Panc1 (cell line): Measurements from ENCODE around the gene NOLC1.
A peak's percentile ranks its signal among the peaks of the same experiment; 100 is the strongest.

Source experiments
- CTCF ChIP-seq: fragments of 450-650 bp; IDR thresholded peaks from 2 replicates; pipeline ENCODE4 v1.5.1; 2017; ENCODE audit warnings: mild to moderate bottlenecking
- POLR2AphosphoS5 ChIP-seq: IDR thresholded peaks from 2 replicates; pipeline ENCODE4 v1.6.1; 2012; ENCODE audit warnings: mild to moderate bottlenecking, low read depth, low read length, moderate library complexity
- SIN3A ChIP-seq: IDR thresholded peaks from 2 replicates; pipeline ENCODE4 v1.6.1; 2012; ENCODE audit warnings: low read depth, mild to moderate bottlenecking, low read length, moderate library complexity, borderline replicate concordance; ENCODE audit not compliant: insufficient read depth
- TCF7L2 ChIP-seq: IDR thresholded peaks from 2 replicates; pipeline ENCODE4 v1.6.1; 2011; ENCODE audit warnings: mild to moderate bottlenecking, low read depth, low read length, inconsistent platforms
- TF ChIP-seq, protein P1 (sequence below), 2 experiments: IDR thresholded peaks; 2 replicates each; pipeline ENCODE4 v1.6.1; 2011 to 2012; ENCODE audit warnings: low read depth in 2 of 2, control low read depth in 1 of 2, low read length in 1 of 2, mild to moderate bottlenecking in 1 of 2, moderate library complexity in 1 of 2; ENCODE audit not compliant: insufficient read depth in 1 of 2

GRCh38 chr10:102151774-102152544 is at the start of gene NOLC1:
- TF ChIP-seq CTCF (no peak), POLR2AphosphoS5 (peak; percentile 99), TCF7L2 (peak; percentile 49), SIN3A (peak; percentile 95)
- TF ChIP-seq, protein P1, sequence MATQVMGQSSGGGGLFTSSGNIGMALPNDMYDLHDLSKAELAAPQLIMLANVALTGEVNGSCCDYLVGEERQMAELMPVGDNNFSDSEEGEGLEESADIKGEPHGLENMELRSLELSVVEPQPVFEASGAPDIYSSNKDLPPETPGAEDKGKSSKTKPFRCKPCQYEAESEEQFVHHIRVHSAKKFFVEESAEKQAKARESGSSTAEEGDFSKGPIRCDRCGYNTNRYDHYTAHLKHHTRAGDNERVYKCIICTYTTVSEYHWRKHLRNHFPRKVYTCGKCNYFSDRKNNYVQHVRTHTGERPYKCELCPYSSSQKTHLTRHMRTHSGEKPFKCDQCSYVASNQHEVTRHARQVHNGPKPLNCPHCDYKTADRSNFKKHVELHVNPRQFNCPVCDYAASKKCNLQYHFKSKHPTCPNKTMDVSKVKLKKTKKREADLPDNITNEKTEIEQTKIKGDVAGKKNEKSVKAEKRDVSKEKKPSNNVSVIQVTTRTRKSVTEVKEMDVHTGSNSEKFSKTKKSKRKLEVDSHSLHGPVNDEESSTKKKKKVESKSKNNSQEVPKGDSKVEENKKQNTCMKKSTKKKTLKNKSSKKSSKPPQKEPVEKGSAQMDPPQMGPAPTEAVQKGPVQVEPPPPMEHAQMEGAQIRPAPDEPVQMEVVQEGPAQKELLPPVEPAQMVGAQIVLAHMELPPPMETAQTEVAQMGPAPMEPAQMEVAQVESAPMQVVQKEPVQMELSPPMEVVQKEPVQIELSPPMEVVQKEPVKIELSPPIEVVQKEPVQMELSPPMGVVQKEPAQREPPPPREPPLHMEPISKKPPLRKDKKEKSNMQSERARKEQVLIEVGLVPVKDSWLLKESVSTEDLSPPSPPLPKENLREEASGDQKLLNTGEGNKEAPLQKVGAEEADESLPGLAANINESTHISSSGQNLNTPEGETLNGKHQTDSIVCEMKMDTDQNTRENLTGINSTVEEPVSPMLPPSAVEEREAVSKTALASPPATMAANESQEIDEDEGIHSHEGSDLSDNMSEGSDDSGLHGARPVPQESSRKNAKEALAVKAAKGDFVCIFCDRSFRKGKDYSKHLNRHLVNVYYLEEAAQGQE (IDR thresholded peaks at IDR 0.05; ENCODE audit: insufficient read depth in 1 of 2, low read depth in 2 of 2, low read length in 1 of 2) = no peak; a peak in 1 of 4 replicates
